ENCODE data around the gene RTEL1.
A peak's percentile ranks its signal among the peaks of the same experiment; 100 is the strongest.

RTEL1 gene

GRCh38 chr20:63731410-63731809 is 73.3 kb downstream of the RTEL1 start:
- Mint-ChIP-seq H3K27me3 (no peaks in the 10 kb centered on the region), H3K27ac (no peak overlapping the region), H3K4me1 (peaks cover 29 to 47% of the 10 kb centered on the region in 2 donors), H3K4me3 (no peak overlapping the region), H3K36me3 (peaks cover 35 to 48% of the 10 kb centered on the region in 2 donors), H3K9me3 (no peaks in the 10 kb centered on the region)
- DNase-seq (no peak), ATAC-seq (replicated peaks) (no peak)

- no peaks in the 10 kb centered on the region for H3K27me3 Mint-ChIP-seq
- no peak for DNase-seq
- no peak for ATAC-seq (replicated peaks)
- peaks cover 34 to 48% of the 10 kb centered on the region in 2 donors for H3K4me1 Mint-ChIP-seq
- peaks cover 28 to 41% of the 10 kb centered on the region in 2 donors for H3K36me3 Mint-ChIP-seq
- no peak overlapping the region for H3K27ac Mint-ChIP-seq
- H3K9me3 Mint-ChIP-seq: no peaks in the 10 kb centered on the region
- H3K4me3 Mint-ChIP-seq: no peak overlapping the region
These were observed 74.3 kb downstream of the RTEL1 start for GRCh38 chr20:63732118-63733095.

GRCh38 chr20:63733117-63733516 is 75.0 kb downstream of the RTEL1 start:
- H3K4me1 Mint-ChIP-seq: peaks cover 34 to 44% of the 10 kb centered on the region in 2 donors
- ATAC-seq (replicated peaks) (no peak), DNase-seq (no peak)
- H3K4me3 Mint-ChIP-seq: no peak overlapping the region
- H3K27me3 Mint-ChIP-seq: no peaks in the 10 kb centered on the region
- H3K9me3 Mint-ChIP-seq: no peaks in the 10 kb centered on the region
- peaks cover 28 to 41% of the 10 kb centered on the region in 2 donors for H3K36me3 Mint-ChIP-seq
- no peak overlapping the region for H3K27ac Mint-ChIP-seq

GRCh38 chr20:63733579-63734081 is 75.5 kb downstream of the RTEL1 start:
- H3K27me3 Mint-ChIP-seq: no peaks in the 10 kb centered on the region
- H3K27ac Mint-ChIP-seq: no peak overlapping the region

GRCh38 chr20:63734111-63734945 is 76.2 kb downstream of the RTEL1 start:
- H3K27ac Mint-ChIP-seq: peak overlapping the region; percentile 73
- H3K4me3 Mint-ChIP-seq: no peak overlapping the region
- peaks cover 24 to 32% of the 10 kb centered on the region in 2 donors for H3K36me3 Mint-ChIP-seq
- DNase-seq (no peak), ATAC-seq (replicated peaks) (no peak)
- no peaks in the 10 kb centered on the region for H3K9me3 Mint-ChIP-seq
- no peaks in the 10 kb centered on the region for H3K27me3 Mint-ChIP-seq
- peaks cover 29 to 40% of the 10 kb centered on the region in 2 donors for H3K4me1 Mint-ChIP-seq

More at GRCh38 chr20:63733579-63734081, 75.5 kb downstream of the RTEL1 start:
- H3K9me3 Mint-ChIP-seq: no peaks in the 10 kb centered on the region
- no peak overlapping the region for H3K4me3 Mint-ChIP-seq
- peaks cover 33 to 44% of the 10 kb centered on the region in 2 donors for H3K4me1 Mint-ChIP-seq
- peaks cover 24 to 36% of the 10 kb centered on the region in 2 donors for H3K36me3 Mint-ChIP-seq
- ATAC-seq (replicated peaks) (no peak), DNase-seq (no peak)

- no peaks in the 10 kb centered on the region for H3K9me3 Mint-ChIP-seq
- H3K27ac Mint-ChIP-seq: no peak overlapping the region
- DNase-seq (no peak), ATAC-seq (replicated peaks) (no peak)
- H3K36me3 Mint-ChIP-seq: peaks cover 24 to 29% of the 10 kb centered on the region in 2 donors
- peaks cover 25 to 36% of the 10 kb centered on the region in 2 donors for H3K4me1 Mint-ChIP-seq
- no peaks in the 10 kb centered on the region for H3K27me3 Mint-ChIP-seq
- peak overlapping the region in 1 of 2 donors; percentile 26 for H3K4me3 Mint-ChIP-seq
These were observed 77.1 kb downstream of the RTEL1 start for GRCh38 chr20:63734946-63735858.

GRCh38 chr20:63735859-63736718 is 78.0 kb downstream of the RTEL1 start, which contains the start of gene LIME1:
TSS of gene LIME1 (plus strand) at chr20:63736664. CDS start at chr20:63737550, 886 bp downstream.
- peak within 1 kb of the TSS; percentile 77 for H3K27ac Mint-ChIP-seq
- ATAC-seq (replicated peaks) (peak; percentile 47 to 54), DNase-seq (peak; percentile 47)
- H3K9me3 Mint-ChIP-seq: no peaks in the 10 kb centered on the region
- peaks cover 23 to 40% of the 10 kb centered on the region in 2 donors for H3K4me1 Mint-ChIP-seq
- peaks cover 24 to 29% of the 10 kb centered on the region in 2 donors for H3K36me3 Mint-ChIP-seq
- peak within 1 kb of the TSS; percentile 60 to 71 for H3K4me3 Mint-ChIP-seq
- no peaks in the 10 kb centered on the region for H3K27me3 Mint-ChIP-seq

GRCh38 chr20:63736893-63737694 is 79.0 kb downstream of the RTEL1 start:
- peak; percentile 47 for DNase-seq
- peak; percentile 44 to 45 for ATAC-seq (replicated peaks)
- H3K9me3 Mint-ChIP-seq: no peaks in the 10 kb centered on the region
- H3K27ac Mint-ChIP-seq: peak overlapping the region; percentile 77
- H3K27me3 Mint-ChIP-seq: no peaks in the 10 kb centered on the region
- peaks cover 24 to 29% of the 10 kb centered on the region in 2 donors for H3K36me3 Mint-ChIP-seq
- peak overlapping the region; percentile 60 to 71 for H3K4me3 Mint-ChIP-seq
- peaks cover 23 to 45% of the 10 kb centered on the region in 2 donors for H3K4me1 Mint-ChIP-seq

- Mint-ChIP-seq H3K27ac (no peak overlapping the region), H3K4me1 (peaks cover 23 to 45% of the 10 kb centered on the region in 2 donors), H3K9me3 (no peaks in the 10 kb centered on the region), H3K27me3 (no peaks in the 10 kb centered on the region), H3K36me3 (peaks cover 24 to 29% of the 10 kb centered on the region in 2 donors), H3K4me3 (peak overlapping the region in 1 of 2 donors; percentile 62)
- DNase-seq: no peak
- ATAC-seq (replicated peaks): no peak
These were observed 79.5 kb downstream of the RTEL1 start for GRCh38 chr20:63737695-63737944.

GRCh38 chr20:63737945-63738686 is 80.0 kb downstream of the RTEL1 start:
- Mint-ChIP-seq H3K4me3 (peak overlapping the region; percentile 32 to 62), H3K9me3 (no peaks in the 10 kb centered on the region), H3K4me1 (peaks cover 23 to 45% of the 10 kb centered on the region in 2 donors), H3K27ac (no peak overlapping the region), H3K36me3 (peaks cover 24 to 29% of the 10 kb centered on the region in 2 donors), H3K27me3 (no peaks in the 10 kb centered on the region)
- DNase-seq (no peak), ATAC-seq (replicated peaks) (peak in 1 of 2 donors; percentile 10)

GRCh38 chr20:63738687-63739129 is 80.6 kb downstream of the RTEL1 start:
- no peak for DNase-seq
- H3K27ac Mint-ChIP-seq: no peak overlapping the region

More at GRCh38 chr20:63738687-63739129, 80.6 kb downstream of the RTEL1 start:
- Mint-ChIP-seq H3K27me3 (no peaks in the 10 kb centered on the region), H3K4me3 (peak overlapping the region; percentile 36 to 62), H3K4me1 (peaks cover 21 to 45% of the 10 kb centered on the region in 2 donors), H3K9me3 (no peaks in the 10 kb centered on the region), H3K36me3 (peaks cover 19 to 24% of the 10 kb centered on the region in 2 donors)
- no peak for ATAC-seq (replicated peaks)

All from stimulated activated naive B cell treated with anti-CD40 and anti-IgM and Interleukin-4, amounts not matched to agents 10 μg/mL and 1 μg/mL and 100 μg/mL, for 72 hours (primary cell).